Left cardiac atrium (tissue), 4 donors: ENCODE measurements around the gene ATP13A3. TPM values are rescaled to one million over a fixed set of nuclear protein-coding genes. Genes with fewer than 3 reads are reported as not detected.
A peak's percentile ranks its signal among the peaks of the same experiment; 100 is the strongest.

Source experiments
- ATAC-seq, 2 donors: fragments of 200-7000 bp; cut with Tn5 transposase; one replicate each; pipeline ENCODE4 v1.9.1; 2020; ENCODE audit warnings: mild to moderate bottlenecking in 2 of 2, moderate library complexity in 2 of 2
- DNase-seq: peaks from one replicate; pipeline ENCODE4 v3.0.0-alpha.2; 2020
- intact Hi-C, 2 donors: fragments of 100-400 bp; cut with DNase I; formaldehyde crosslinking; loops; one replicate each; pipeline versions ENCODE4 v1.14.1 to v1.15.1; 2022 to 2023
- total RNA-seq, 2 donors: library from RNA; stranded (reverse); fragmentation: NEBNext Ultra II Directional; extraction: Animal tissue kit (Norgen Biotek cat#: 25700); gene quantifications; one replicate each; pipeline ENCODE4 v1.2.1, GENCODE V29; 2021
- donor health status: DM: no; HTN: yes; CAD: no.
- donor health status: DM: no; HTN: yes; CAD: no; lungs with severe emphysema.
- donor health status: DM: yes; HTN: yes; CAD: no.
- donor health status: Dilated cardiomyopathy.

ATP13A3 gene
- total RNA-seq, 2 donors from 2014 or later = 86.7 to 182 TPM

DNA sequence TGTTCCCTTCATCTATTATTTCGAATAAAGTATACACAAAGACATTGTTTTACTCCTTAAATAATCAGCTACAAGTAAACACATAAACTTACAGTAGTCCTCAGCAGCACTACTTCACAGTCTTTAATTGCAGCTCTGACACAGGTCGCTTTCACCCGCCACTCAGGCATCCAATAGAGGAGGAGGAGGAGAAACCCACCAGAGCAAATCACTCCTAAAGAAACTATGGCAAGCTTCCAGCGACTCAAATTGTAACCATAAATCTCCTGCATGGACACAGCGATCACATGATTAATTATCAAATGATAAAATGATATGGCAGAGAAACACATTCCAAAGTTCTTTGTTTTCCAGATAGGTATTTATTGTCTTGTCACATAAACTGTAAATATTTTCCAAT lies 26.2 kb downstream of the ATP13A3 start:
- intact Hi-C loops = no loop called here
- ATAC-seq = no peak
- DNase-seq = no peak

DNA sequence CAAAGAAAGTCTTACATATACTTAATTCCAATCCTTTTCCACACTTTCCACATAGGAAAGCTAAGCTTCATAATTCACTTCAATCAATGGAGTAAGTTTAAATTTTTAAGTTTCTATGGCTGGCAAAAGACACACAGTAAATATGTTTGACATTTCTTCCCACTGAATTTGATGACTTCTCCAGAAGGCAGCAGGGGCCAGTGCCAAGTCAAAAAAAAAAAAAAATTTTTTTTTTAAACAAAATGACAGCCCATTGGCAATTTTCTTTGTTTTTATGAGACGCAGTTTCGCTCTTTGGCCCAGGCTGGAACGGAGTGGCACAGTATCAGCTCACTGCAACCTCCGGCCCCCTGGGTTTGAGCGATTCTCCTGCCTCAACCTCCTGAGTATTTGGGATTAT lies 28.7 kb downstream of the ATP13A3 start:
- intact Hi-C loops = no loop called here
- ATAC-seq (no peak), DNase-seq (no peak)

DNA sequence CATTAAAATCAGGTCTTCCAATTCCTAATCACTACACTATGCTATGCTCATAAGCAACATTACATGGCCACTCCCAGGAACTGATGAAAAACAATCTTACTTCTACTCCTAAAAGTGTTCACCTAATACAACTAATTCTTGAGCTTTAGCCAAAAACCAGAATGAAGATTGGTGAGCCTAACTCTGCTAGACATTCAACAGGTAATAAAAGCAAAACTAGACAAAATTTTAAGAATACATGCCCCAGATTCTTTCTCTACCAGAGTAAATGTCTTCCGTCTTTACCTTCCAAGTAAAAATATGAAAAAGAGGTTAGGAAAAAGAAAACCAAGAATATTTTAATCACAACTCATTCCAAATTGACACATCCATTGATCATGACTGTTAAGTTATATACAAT lies 31.3 kb downstream of the ATP13A3 start:
- ATAC-seq (no peak), DNase-seq (no peak)
- intact Hi-C loops = no loop called here

DNA sequence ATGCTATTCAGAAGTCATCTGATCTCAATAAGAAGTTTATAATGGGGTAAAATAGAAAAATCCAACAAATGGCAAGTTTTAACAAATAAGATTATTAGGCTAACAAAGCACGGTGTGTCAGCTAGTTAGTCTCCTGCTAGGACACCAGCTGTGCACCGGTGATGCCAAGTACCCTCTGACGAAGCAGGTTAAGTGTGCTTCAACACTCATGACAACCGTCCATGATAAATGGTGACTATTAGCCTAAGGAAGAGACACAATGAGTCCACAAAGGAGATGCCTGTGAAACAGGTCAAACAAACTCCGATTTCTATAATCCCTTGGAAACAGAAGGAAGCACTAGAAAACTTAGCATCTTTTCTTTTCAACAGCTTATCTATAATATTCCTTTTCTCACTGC lies 36.5 kb downstream of the ATP13A3 start:
- DNase-seq = no peak
- intact Hi-C loops = no loop called here

DNA sequence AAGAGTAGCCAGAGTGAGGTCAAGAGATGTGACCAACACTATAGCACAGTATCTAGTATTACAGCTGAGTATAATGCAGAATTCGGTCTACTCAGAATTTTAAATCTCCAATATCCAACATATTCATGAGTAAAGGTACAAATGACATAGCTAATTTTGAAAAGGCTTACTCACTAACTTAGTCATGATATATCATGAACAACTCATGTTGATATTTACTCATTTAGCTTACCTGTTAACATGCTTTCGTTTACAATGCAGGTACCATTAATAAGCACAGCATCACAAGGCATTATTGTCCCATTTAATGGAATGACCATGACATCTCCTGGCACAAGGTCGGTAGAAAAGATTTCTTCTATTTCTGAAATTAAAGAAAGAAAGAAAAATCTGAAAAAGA lies 36.9 kb downstream of the ATP13A3 start:
- intact Hi-C loops = no loop called here
- DNase-seq (no peak), ATAC-seq (no peak)

More for the DNA sequence above, 36.5 kb downstream of the ATP13A3 start:
- ATAC-seq = peak in 1 of 2 donors; percentile 33

DNA sequence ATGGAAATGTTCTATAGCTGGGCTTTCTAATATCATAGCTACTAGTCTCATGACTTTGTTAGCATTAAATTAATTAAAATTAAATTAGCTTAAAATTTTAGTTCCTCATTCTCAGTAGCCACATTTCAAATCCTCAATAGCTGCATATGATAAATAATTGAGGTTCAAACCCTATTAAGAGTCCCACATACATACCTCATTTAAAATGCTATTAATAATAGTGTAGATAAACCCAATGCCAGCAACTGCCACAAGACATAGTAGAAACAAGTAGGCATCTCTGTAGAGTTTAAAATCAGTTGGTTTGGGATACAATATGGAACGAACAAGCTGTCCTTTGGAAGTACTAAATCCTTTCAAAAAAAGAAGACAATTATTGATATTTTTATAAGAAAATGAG lies 39.1 kb downstream of the ATP13A3 start:
- intact Hi-C loops = no loop called here
- no peak for DNase-seq
- ATAC-seq = no peak

DNA sequence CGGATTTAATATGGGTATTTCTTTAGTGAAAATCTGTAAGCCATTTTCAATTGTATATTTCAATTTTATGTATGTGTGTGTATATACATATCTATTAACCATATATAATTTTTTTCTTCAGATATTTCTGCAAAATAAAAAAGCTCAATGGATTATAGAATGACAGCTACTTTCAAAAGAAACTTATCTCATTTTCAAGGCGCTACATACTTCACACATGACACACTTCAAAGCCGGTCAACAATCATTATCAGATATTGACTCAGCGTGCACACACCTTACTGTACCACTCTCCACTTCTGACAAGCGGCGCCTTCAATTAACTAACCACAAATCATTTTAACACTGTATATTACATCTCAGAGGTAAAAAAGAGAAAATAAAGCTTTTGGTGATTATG lies 39.6 kb downstream of the ATP13A3 start:
- DNase-seq (no peak), ATAC-seq (no peak)
- intact Hi-C loops = no loop called here

DNA sequence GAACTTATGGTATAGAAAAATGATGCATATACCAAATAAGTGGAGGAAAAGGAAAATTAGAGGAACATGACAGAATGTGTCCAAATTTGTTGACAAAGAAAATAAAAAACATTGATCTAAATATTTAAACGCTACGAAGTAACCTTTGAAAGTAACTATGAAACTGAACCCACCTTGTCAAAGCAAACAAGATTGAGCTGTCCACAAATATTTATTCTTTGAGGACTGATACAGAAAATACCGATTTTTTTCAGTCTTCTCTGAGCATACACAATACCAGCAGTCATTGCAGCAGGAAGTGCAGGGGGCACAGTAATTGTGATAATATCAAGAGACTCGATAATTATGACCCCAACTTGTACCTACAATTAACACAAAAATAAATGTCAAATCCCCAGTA lies 40.0 kb downstream of the ATP13A3 start:
- DNase-seq (no peak), ATAC-seq (no peak)
- intact Hi-C loops = no loop called here

DNA sequence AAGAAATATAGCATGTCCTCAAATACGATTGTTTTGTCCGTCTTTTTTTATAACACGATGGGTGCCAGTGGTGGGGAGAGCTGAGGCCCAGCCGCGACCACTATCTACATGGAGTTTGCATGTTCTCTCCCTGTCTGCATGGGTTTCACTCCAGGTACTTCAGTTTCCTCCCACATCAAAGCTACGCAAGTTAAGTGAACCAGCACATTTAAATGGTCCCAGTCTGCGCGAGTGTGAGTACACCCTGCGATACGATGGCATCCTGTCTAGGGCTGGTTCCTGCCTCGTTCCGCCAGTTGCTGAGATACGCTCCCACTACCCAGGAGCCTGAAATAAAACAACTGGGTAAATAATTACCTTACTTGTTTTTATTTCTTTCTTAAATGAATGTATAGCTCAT lies 40.6 kb downstream of the ATP13A3 start:
- intact Hi-C loops = no loop called here
- ATAC-seq (no peak), DNase-seq (no peak)

DNA sequence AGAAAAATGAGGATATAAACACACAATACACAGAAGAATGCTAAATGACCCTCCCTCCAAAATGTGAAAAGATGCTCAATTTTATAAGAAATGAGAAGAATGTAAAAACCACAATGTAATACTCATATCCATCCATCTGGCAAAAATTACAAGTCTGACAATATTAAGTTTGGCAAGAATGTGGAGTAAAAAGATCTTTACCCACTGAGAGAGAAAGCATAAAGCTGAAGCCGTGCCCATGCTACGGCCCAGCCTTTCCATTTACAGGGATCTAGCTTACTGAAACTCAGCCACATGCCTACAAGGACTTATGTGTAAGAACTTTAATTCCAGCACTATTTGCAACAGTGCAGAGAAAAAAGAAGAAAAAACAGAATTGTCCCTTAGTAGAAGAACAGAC lies 42.9 kb downstream of the ATP13A3 start:
- DNase-seq (no peak), ATAC-seq (no peak)
- intact Hi-C loops = no loop called here

DNA sequence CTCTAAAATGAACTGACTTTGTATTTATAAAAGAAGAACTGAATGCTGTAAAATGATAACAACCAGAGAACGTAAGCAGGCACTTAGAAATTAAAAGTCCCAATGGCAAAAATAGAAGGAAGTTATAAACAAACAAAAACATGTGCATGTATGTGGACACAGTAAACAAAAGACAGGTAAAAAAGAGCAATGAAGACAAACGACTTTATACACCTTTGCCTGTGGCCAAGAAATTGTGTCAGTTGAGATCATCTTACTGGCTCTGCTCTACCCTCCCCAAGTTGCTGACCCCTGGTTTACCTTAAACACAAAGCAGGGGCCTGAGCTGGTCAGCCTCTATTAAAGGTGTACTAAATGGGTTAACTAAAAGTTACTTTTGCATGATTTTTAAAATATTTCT lies 46.0 kb downstream of the ATP13A3 start:
- DNase-seq (no peak), ATAC-seq (no peak)
- intact Hi-C loops = no loop called here

DNA sequence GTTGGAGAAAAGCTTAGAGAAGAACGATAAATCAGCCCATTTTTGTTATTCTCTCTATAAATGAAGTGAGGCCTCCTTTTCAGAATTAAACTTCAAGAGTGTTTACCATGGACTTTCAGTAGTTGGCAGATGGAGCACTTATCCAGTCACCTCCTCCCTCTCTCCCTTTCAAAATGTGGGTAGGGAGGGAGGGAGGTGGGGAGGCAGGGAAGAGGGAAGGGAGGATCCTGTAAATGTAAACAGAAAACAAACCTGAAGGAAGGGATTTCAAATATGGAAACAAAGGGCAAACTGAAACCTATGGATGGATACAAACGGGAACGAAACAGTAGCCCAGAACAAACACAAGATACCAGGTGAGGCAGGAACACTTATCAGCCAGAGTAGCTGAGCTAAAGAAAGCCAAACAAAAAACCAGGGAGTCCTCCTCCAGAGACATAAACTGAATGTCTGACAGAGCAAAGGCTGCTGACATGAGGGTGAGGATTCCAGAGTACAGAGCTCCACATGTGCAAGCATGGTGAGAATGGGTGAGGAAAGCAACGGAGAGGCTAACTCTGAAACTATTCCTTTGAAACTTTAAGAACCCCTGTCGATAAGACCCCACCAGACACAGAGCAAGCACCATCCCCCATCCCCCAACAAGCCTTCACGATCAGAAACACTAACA lies 46.8 kb downstream of the ATP13A3 start:
- intact Hi-C loops = no loop called here
- DNase-seq (no peak), ATAC-seq (no peak)

DNA sequence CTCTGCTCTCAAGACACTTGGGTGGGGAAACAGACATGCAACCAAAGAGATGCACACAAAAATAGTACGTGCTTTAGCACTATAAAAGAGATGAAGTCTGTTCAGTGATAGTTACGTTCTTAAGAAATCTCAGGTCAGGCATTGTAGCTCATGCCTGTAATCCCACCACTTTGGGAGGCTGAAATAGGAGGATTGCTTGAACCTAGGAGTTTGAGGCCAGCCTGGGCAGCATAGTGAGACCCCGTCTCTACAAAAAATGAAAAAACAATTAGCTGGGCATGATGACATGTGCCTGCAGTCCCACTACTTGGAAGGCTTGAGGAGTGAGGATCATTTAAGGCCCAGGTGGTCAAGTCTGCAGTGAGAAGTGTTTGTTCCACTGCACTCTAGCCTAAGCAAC lies 52.3 kb downstream of the ATP13A3 start:
- intact Hi-C loops = no loop called here
- ATAC-seq = no peak

DNA sequence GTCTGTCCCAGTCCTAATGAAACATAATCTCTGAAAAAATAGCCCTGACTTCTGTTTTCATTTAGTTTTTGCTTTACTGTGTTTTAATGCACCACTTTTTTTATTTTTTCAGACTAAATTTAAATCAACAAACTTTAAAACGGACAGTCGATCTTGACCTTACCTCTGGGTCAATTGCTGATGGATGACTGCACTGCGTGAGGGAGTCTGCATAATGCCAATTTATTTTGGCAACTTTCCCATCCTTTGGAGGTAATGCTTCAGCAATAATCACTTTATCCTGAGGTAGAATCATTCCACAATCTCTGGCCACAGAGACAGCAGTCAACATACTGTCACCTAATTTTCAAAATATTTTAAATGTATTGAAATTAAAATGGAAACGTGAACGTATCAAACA lies 55.2 kb downstream of the ATP13A3 start:
- ATAC-seq (no peak), DNase-seq (no peak)
- intact Hi-C loops = no loop called here

More for the DNA sequence above, 52.3 kb downstream of the ATP13A3 start:
- DNase-seq = no peak

DNA sequence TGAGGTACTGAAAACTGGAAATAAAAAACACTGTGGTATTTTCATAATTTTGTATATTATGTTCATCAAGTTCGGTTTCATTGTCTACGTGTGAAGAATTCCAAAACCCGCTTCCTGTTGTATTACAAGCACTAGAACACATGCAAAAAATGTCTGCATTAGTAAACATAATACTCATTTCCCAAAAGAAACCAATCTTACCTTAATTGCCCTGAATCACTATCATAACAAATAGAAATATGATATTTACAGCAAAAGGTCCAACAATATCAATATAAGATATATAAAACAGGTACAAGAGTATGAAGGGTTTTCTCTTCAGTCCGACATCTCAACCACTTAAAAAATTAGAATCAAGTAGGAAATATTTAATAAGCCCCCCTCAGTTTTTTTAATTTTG lies 61.4 kb downstream of the ATP13A3 start:
- ATAC-seq (no peak), DNase-seq (no peak)
- intact Hi-C loops = no loop called here

DNA sequence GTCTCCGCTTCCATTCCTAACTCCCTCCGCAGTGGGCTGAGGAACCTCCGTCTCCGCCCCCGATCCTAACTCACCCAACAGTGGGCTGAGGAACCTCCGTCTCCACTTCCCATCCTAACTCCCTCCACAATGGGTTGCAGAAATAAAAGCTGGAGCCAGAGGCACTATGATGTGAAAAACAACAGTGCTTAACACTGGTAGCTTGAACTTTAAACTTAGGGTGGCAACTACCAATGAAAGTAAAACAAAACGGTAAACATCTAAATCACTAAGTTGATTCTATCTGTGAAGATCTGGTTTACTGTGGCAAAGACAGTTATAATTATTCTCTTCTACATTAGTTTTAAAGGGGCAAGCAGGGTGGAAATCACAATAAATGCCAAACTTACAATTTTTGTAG lies 61.8 kb downstream of the ATP13A3 start:
- ATAC-seq (no peak), DNase-seq (no peak)
- intact Hi-C loops = no loop called here

DNA sequence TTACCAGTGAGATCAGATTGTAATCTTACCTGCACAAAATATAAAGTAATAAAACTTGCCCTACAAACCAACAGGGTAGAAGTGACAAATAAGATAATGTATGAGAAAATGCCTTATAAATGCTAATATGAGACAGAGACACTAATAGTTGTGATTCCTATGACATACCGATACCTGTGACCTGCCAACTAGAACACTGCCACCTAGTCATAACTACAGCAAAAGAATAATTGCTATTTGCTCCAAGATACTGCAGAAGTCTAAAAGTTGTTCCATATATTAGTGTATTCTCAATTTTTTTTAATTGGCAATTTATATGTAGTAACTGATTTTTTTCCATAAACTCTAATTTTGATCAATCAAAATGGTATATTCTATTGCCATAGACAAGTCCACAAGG lies 62.4 kb downstream of the ATP13A3 start:
- ATAC-seq (no peak), DNase-seq (no peak)
- intact Hi-C loops = no loop called here

DNA sequence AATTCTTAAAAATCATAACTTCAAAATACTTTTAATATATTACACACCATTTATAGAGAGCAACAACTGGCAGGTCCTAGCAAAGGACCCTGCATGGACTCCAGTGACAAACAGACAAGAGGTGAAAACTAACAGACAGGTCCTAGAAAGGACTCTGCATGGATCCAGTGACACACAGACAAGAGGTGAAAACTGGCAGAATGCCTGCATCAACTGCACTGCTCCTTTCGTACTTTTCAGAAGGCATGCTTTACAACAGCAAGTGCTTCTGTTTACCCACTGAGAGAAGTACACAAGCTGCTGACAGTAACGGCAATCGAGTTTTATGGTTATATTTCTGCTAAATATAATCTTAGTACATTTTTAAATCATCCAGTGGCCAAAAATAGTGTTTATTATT lies 63.5 kb downstream of the ATP13A3 start:
- ATAC-seq (peak in 1 of 2 donors; percentile 40), DNase-seq (no peak)
- intact Hi-C loops = no loop called here

DNA sequence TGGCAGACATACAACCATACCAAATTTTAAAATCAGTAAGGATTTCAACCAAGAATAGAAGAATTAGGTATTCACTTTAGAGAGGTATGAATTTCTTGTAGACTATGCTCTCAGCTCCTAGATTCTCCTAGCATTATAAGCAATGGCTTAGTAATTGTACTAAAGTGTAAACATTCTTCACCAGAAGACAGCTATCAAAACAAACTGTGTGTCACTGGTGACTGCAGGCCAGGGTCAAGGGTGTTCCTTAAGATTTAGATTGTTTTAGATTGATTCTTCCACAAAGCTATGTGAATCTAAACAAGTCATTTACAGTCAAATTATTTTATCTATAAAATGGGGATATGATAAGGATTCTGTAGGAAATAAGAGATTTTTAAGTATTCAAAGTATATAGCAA lies 64.6 kb downstream of the ATP13A3 start:
- ATAC-seq = no peak
- DNase-seq = no peak
- intact Hi-C loops = no loop called here

DNA sequence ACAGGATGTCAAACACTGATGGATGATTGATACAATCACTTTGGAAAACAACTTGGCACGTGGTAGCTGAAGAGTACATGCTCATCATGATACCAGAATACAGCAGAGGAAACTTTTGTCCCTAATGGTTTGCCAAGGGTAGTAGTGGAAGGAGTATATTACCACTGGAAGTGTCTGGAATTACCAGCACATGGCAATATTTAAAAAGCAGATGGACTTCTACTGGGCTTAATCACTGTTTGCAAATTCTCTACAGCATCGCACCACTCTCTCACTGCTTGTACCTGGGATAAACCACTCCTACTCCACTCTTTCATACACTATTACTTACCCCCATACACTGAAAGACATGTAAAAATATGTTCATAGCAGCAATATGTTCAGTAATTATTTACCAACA lies 68.1 kb downstream of the ATP13A3 start:
- DNase-seq (no peak), ATAC-seq (no peak)
- intact Hi-C loops = no loop called here

DNA sequence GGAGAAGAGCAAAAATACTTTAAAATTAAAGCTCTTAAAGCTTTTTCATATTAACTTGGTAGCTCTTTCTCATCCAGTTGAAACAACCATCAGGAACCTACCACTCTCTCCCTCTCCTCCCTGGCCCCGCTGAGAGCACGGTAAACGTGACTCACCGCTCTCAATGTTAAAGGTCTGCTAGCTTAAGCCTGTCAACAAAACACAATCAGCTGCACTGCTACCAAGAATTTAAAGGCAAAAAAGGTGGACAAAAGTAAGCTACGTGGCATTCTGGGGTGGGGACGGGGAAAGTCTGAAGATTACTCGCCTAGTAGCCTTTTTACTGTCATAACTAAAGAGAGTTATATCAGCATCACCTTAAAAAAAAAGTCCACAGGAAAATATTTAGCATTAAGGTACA lies 79.4 kb downstream of the ATP13A3 start:
- no peak for ATAC-seq

DNA sequence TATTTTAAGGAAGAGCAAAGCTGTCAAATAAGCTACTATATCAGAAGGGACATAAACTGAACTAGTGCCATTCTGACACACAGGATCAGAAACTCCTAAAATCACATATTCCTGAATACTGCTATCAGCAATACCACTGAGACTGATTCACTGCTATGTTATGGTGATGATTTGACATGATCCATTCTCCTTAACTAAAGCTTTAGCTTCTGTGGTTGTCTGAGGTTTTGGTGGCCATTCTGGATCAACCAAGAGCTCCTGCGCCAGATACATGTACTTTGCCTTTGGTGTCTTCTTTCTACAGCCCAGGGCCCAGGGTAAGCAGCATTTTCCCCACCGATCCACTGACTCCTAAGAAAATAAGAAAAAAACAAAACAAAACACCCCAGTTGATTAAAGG lies 81.0 kb downstream of the ATP13A3 start:
- DNase-seq (no peak), ATAC-seq (no peak)
- intact Hi-C loops = loop anchor here in 1 of 2 donors (2.0 kb wide), 1 partner anchor 73 kb away; no protein-coding TSS in a partner anchor

More for the DNA sequence above, 79.4 kb downstream of the ATP13A3 start:
- DNase-seq = no peak
- intact Hi-C loops = no loop called here
